Stimulated activated CD4-positive, alpha-beta T cell treated with anti-CD3 and anti-CD28 coated beads, Interleukin-15, amount 100 ng/mL, for 1 hour (primary cell): Measurements from ENCODE around the gene BAIAP3.

ENCODE experiments used
- DNase-seq, 2 donors: peaks; one replicate each; pipeline ENCODE4 v3.0.0-alpha.2; 2020; ENCODE audit warnings: low read depth in 1 of 2, low spot score in 1 of 2

Gene BAIAP3

DNA sequence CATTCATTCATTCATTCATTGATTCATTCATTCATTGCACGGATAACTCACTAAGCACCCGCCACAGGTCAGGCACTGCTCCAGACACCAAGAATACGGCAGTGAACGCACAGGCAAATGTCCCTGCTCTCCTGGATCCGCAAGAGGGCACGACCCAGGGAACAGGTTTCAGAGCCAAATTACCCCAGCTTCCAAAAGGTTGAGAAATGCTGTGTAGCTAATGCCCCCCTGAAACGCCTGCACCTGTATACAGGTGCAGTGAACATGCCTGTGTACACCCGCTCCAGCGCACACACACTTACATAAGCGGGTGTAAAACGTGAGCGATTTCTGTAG, 33.6 kb upstream of the BAIAP3 start:
- DNase-seq, result no peak

DNA sequence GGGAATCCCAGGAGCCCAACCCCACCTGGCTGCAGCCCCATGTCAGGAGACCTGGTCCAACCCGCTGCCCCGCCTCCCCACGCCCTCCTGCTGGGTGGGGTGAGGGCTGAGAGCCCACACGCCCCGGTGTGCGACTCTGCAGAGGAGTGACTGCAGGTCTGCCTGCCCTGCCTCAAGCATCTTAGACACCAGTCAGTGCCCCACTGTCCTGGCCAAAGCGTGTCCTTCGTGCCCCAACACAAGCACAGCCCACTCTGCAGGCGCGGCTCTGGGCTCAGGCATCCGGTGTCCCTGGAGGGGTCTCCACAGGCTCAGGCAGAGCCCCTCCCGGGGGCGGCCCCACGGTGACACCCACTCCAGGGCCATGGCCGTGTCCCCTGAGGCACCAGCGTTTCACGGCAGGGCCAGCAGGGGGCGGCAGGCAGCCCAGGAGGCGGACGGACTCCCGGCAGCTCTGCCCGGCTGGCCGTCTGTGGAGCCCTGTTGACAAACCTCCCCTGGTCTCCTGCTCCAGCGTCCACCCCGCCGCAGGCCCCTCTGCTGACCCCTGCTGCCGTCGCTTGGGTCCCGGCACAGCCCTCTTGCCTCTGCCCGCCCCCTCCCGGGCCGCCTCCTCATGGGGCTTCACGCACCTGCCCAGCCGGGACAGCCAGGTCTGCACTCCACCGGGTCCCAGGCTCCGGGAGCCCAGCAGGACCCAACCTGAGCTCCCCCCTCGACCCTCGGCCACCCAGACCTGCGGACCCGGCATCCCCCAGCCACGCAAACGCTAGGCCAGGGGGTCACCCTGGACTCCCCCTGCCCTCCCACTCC, 32.6 kb upstream of the BAIAP3 start:
- DNase-seq, result peak; percentile 49 to 58

- no peak for DNase-seq
Observed at GRCh38 chr16:1301562-1301961, 31.9 kb upstream of the BAIAP3 start.

GRCh38 chr16:1305823-1306222, 27.6 kb upstream of the BAIAP3 start:
- no peak for DNase-seq

GRCh38 chr16:1306334-1306733, 27.1 kb upstream of the BAIAP3 start:
- no peak for DNase-seq

DNA sequence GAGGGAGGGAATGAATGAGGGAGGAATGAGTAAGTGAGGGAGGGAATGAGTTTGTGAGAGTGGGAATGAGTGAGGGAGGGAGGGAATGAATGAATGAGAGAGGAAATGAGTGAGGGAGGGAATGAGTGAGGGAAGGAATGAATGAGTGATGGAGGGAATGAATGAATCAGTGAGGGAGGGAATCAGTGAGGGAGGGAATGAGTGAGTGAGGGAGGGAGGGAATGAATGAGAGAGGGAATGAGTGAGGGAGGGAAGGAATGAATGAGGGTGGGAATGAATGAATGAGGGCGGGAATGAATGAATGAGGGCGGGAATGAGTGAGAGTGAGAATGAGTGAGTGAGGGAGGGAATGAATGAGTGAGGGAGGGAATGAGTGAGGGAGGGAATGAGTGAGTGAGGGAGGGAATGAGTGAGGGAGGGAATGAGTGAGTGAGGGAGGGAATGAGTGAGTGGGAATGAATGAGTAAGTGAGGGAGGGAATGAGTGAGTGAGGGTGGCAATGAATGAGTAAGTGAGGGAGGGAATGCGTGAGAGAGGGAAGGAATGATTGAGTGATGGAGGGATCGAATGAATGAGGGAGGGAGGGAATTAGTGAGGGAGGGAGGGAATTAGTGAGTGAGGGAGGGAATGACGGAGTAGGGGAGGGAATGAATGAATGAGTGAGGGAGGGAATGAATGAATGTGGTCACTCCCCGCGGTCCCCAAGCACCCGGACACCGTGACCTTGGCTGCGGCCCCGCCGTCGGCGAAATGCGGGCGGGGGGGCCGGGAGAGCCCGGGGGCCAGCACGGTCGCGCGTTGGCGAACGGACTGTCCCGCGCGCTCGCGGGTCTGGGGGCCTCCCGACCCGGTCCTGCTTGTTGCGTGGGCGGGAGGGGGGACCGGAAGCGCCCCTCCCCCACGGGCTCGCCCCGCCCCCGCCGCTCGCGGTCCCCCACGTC, 25.1 kb upstream of the BAIAP3 start:
- DNase-seq, result no peak

DNA sequence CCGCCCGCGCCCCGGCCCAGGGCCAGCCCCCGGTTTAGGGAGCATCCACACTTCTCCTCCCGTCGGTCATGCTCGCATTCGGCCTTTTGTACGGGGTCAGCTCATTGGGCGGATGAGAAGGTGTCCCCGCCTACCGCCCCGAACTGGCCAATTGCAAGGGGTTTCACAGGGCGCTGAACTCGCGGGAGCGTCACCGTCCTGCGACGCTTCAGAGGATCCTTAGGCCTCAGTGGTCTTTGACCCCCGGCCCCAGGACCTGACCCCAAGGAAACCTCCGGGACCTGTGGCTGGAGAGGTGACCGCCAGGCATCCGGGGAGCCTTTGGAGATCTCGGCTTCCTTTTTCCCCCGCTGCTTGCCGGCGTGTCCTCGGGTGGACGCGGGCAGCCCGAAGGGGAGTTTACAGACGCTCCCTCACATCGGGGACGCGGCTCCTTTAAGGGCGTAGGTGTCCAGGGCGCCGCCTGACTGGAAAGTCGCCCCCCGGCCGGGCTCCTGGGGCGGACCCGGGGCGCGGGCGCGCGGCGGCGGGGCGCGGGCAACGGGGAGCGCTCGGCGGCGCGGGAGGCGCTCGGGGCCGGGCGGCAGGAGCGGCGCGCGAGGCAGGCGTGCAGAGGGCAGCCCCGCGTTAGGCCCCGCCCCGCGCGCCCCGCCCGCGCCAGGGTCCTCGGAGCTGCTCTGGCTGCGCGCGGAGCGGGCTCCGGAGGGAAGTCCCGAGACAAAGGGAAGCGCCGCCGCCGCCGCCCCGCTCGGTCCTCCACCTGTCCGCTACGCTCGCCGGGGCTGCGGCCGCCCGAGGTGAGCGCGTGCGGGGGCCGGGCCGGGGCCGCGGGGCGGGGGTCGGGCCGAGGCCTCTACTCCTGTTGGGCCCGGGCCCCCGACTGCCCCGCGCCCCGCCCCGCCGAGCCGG, 24.2 kb upstream of the BAIAP3 start, which contains the start of gene UBE2I:
Gene UBE2I (plus strand): TSS at position 660 of the 909 bp plus-strand sequence. CDS start 4,395 bp downstream, outside the sequence.
- peak; percentile 95 to 97 for DNase-seq

GRCh38 chr16:1309888-1310831, 23.3 kb upstream of the BAIAP3 start:
- peak in 1 of 2 donors; percentile 47 for DNase-seq

DNA sequence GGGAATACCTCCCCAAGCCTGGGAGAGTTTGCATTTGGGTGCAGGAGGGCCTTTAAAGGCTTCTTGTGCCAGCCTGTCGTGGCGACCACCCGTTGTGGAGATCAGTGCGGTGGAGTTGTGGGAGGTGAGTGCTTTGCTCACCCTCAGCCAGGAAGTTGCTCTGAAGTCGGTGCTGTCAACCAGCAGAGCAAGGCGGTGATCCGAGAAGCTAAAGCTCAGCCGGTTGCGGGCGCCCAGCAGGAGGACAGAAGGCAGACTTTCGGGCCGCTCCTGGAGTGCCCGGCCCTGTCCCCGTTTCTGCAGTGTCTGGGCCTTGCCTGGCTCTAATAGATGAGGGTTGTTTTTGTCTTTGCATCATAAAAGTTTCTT, 22.6 kb upstream of the BAIAP3 start:
- no peak for DNase-seq

DNA sequence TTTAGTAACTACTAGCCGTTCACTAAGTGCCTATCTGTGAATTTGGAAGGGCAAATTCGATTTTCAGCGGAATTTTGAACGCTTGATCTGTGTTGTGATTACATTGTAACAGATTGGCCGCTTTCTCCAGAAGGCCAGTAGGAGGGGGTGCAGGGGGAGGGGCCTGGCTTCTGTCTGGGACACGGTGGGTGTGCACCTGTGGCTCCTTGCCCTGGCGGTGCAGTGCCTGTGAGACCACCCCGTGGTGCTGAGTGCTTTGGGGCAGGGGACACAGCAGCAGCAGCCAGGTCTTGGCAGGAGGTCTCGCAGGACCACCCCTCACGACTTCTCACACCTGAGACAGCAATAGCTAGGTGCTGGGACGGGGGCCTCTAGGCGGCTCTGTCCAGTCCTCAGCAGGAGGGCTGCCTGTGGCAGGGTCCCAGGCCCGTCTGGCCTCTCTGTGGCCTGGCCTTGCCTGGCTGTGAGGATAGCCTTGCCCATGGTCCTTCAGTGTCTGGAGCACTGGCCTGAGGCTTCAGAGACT, 22.2 kb upstream of the BAIAP3 start:
- DNase-seq, result no peak

- DNase-seq, result no peak
Observed at GRCh38 chr16:1311738-1312466, 21.5 kb upstream of the BAIAP3 start.

- no peak for DNase-seq
Observed at GRCh38 chr16:1312467-1312816, 21.0 kb upstream of the BAIAP3 start.

- no peak for DNase-seq
Observed at GRCh38 chr16:1312903-1313302, 20.5 kb upstream of the BAIAP3 start.

GRCh38 chr16:1313721-1314369, 19.6 kb upstream of the BAIAP3 start:
- no peak for DNase-seq

GRCh38 chr16:1314399-1315068, 18.9 kb upstream of the BAIAP3 start:
- no peak for DNase-seq

DNA sequence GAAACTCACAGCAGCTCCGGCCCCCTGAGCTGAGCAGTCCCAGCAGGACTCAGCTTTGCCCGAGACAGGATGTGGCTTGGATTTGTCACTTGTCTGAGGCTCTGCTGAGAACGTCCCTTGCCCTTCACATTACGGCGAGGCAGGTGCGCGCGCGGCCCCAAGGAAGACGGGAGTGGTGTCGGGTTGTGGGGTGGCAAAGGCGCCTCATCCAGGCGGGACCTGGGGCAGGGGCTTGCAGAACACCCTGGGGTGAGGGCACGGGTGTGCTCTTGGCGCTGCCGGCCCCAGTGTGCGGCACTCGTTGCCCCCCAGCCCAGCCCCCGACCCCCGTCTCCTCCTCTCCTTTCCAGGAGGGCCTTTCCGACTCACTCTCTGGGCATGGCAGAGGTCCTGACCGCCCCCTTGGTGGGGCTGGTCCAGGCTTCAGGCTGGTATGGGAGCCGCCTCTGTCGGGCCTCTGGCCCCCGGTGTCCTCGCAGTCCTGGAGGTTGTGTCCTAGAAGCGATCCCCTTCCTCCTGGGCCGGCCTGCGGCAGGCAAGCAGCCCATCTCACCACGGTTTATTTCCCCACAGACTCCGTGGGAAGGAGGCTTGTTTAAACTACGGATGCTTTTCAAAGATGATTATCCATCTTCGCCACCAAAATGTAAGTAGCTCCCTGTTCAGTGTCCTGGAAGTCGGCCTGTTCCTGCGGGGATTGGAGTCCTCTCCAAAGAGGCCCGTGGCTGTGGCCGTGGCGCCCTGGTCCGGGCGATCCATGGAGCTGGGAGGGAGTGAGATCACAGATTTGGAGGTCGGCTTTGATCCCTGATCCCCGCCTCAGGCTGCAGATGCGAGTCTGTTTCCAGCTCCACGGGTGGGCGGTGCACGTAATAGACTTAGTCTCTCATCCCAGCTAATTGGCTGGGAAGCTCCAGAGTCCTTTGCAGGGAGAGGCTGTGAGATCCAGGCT, 18.1 kb upstream of the BAIAP3 start:
- DNase-seq, result no peak

GRCh38 chr16:1316033-1316405, 17.4 kb upstream of the BAIAP3 start:
- DNase-seq, result no peak
